CD4-positive, alpha-beta T cell (primary cell): ENCODE results near the gene PIP4K2A. TPM values are rescaled to one million over a fixed set of nuclear protein-coding genes. Genes with fewer than 3 reads are reported as not detected.

Source experiments
- ATAC-seq: fragments of 200-7000 bp; cut with Tn5 transposase; one replicate; pipeline ENCODE4 v1.10.0; 2022; ENCODE audit warnings: mild to moderate bottlenecking; ENCODE audit not compliant: poor library complexity
- CTCF ChIA-PET: fragments of 350-600 bp; sonication (Branson Sonifier 250); formaldehyde crosslinking; loops from one replicate; lab custom pipeline; 2021; ENCODE audit warnings: antibody characterized with exemption, inconsistent platforms; lab: Charles Lee
- POLR2A ChIA-PET: fragments of 350-600 bp; sonication (Branson Sonifier 250); formaldehyde crosslinking; loops from one replicate; lab custom pipeline; 2021; ENCODE audit warnings: antibody characterized with exemption, inconsistent platforms; lab: Charles Lee
- DNase-seq, 14 experiments: peaks; one replicate each; pipeline ENCODE4 v3.0.0-alpha.2; 2013 to 2020; ENCODE audit warnings: mixed read lengths in 2 of 14
- H3K27ac ChIP-seq, 2 donors: one replicate each; pipeline versions ENCODE4 v1.5.1 to v1.7.0; 2013; ENCODE audit warnings: low read length in 2 of 2, low read depth in 1 of 2, mild to moderate bottlenecking in 1 of 2
- H3K27me3 ChIP-seq, 2 experiments: 1 replicate in 1 of 2; 2 replicates in 1 of 2; pipeline versions ENCODE4 v1.6.1 to v1.7.0; 2013; ENCODE audit warnings: low read length in 2 of 2, control low read depth in 1 of 2, mild to moderate bottlenecking in 1 of 2, moderate library complexity in 1 of 2; ENCODE audit not compliant: insufficient read depth in 2 of 2, control insufficient read depth in 1 of 2
- H3K36me3 ChIP-seq: one replicate; pipeline ENCODE4 v1.6.1; 2013; ENCODE audit warnings: low read length, control low read depth; ENCODE audit not compliant: insufficient read depth
- H3K4me1 ChIP-seq: one replicate; pipeline ENCODE4 v1.6.1; 2013; ENCODE audit warnings: low read length, control low read depth; ENCODE audit not compliant: insufficient read depth
- H3K4me3 ChIP-seq: one replicate; pipeline ENCODE4 v1.5.1; 2013; ENCODE audit warnings: mild to moderate bottlenecking, low read length, moderate library complexity
- H3K9me3 ChIP-seq, 2 experiments: 1 replicate in 1 of 2; 2 replicates in 1 of 2; pipeline versions ENCODE4 v1.6.1 to v1.7.0; 2013; ENCODE audit warnings: low read length in 2 of 2, mild to moderate bottlenecking in 2 of 2, control low read depth in 1 of 2, moderate library complexity in 1 of 2; ENCODE audit not compliant: control insufficient read depth in 1 of 2, insufficient read depth in 1 of 2
- H3K27ac Mint-ChIP-seq: one replicate; pipeline ENCODE4 v1.8.0; 2020; ENCODE audit warnings: mixed read lengths
- H3K27me3 Mint-ChIP-seq: one replicate; pipeline ENCODE4 v1.8.0; 2021; ENCODE audit warnings: mixed read lengths
- H3K36me3 Mint-ChIP-seq: one replicate; pipeline ENCODE4 v1.8.0; 2021; ENCODE audit warnings: low read depth, mixed read lengths
- H3K4me1 Mint-ChIP-seq: one replicate; pipeline ENCODE4 v1.8.0; 2021; ENCODE audit warnings: low read depth, mixed read lengths
- H3K4me3 Mint-ChIP-seq: one replicate; pipeline ENCODE4 v1.8.0; 2020; ENCODE audit warnings: mild to moderate bottlenecking, mixed read lengths
- H3K9me3 Mint-ChIP-seq: one replicate; pipeline ENCODE4 v1.8.0; 2020; ENCODE audit warnings: mixed read lengths
- CTCF ChIP-seq: fragments of 200-600 bp; IDR thresholded peaks from one replicate; pipeline ENCODE4 v1.8.0; 2022; ENCODE audit warnings: antibody characterized with exemption, mild to moderate bottlenecking
- intact Hi-C, 2 experiments: fragments of 100-400 bp; cut with DNase I in 1 of 2; cut with micrococcal nuclease in 1 of 2; formaldehyde crosslinking; loops; one replicate each; pipeline versions ENCODE4 v1.15.1 to v1.9.0; 2023 to 2025; cut with DNase I, micrococcal nuclease
- total RNA-seq, 174 experiments: library from RNA in 2 of 174; stranded (reverse) in 2 of 174; gene quantifications; one replicate each; pipeline ENCODE4 v1.2.3 and lab custom pipeline; 2021 to 2026

Gene PIP4K2A
- total RNA-seq, 2 experiments from 2014 or later: 75.4 to 87.2 TPM

GRCh38 chr10:22617051-22617450, 97.3 kb downstream of the PIP4K2A start:
- Mint-ChIP-seq H3K27me3 (no peaks in the 10 kb centered on the region), H3K4me3 (peak overlapping the region; percentile 58), H3K27ac (peak overlapping the region; percentile 98), H3K36me3 (peaks cover 5% of the 10 kb centered on the region), H3K4me1 (peaks cover 98% of the 10 kb centered on the region), H3K9me3 (no peaks in the 10 kb centered on the region)
- no peak overlapping the region for H3K4me3 ChIP-seq
- peak overlapping the region in 1 of 2 donors; percentile 26 for H3K27ac ChIP-seq
- peaks cover 12% of the 10 kb centered on the region for H3K36me3 ChIP-seq
- no peak for ATAC-seq
- intact Hi-C loops: no loop called here
- ChIA-PET POLR2A (interaction anchor here (1.0 to 6.9 kb wide), 5 partner anchors 7 to 65 kb away, joined by 4 to 49 read pairs (median 6); no protein-coding TSS in a partner anchor), CTCF (interaction anchor here (0.6 to 1.5 kb wide), 4 partner anchors 13 to 39 kb away, joined by 3 to 4 read pairs (median 3); no protein-coding TSS in a partner anchor)
- no peak for DNase-seq
- TF ChIP-seq CTCF: no peak
- peaks cover 82% of the 10 kb centered on the region for H3K4me1 ChIP-seq
- no peaks in the 10 kb centered on the region for H3K27me3 ChIP-seq
- no peaks in the 10 kb centered on the region for H3K9me3 ChIP-seq

GRCh38 chr10:22615819-22616499, 98.4 kb downstream of the PIP4K2A start:
- no peak for TF ChIP-seq CTCF
- peaks cover 15% of the 10 kb centered on the region for H3K36me3 Mint-ChIP-seq
- DNase-seq (peak in 8 of 14 experiments; percentile 22 to 78 (median 44)), ATAC-seq (peak; percentile 29)
- no peaks in the 10 kb centered on the region for H3K27me3 Mint-ChIP-seq
- H3K36me3 ChIP-seq: peaks cover 11% of the 10 kb centered on the region
- H3K9me3 ChIP-seq: no peaks in the 10 kb centered on the region
- peak overlapping the region; percentile 98 for H3K27ac Mint-ChIP-seq
- no peaks in the 10 kb centered on the region for H3K9me3 Mint-ChIP-seq
- CTCF ChIA-PET: interaction anchor here (0.8 to 5.1 kb wide), 5 partner anchors 10 to 40 kb away, joined by 3 to 17 read pairs (median 5); no protein-coding TSS in a partner anchor
- POLR2A ChIA-PET: interaction anchor here (0.6 to 6.9 kb wide), 10 partner anchors 8 to 98 kb away, joined by 3 to 49 read pairs (median 6); partner anchors contain the start of gene PIP4K2A
- peaks cover 80% of the 10 kb centered on the region for H3K4me1 ChIP-seq
- peak overlapping the region; percentile 31 for H3K4me3 ChIP-seq
- H3K4me1 Mint-ChIP-seq: peaks cover 98% of the 10 kb centered on the region
- intact Hi-C loops: no loop called here
- H3K27ac ChIP-seq: peak overlapping the region in 1 of 2 donors; percentile 68
- H3K4me3 Mint-ChIP-seq: peak overlapping the region; percentile 58
- no peaks in the 10 kb centered on the region for H3K27me3 ChIP-seq

GRCh38 chr10:22615101-22615500, 99.3 kb downstream of the PIP4K2A start:
- no peaks in the 10 kb centered on the region for H3K27me3 ChIP-seq
- intact Hi-C loops: no loop called here
- H3K27ac Mint-ChIP-seq: peak overlapping the region; percentile 98
- no peaks in the 10 kb centered on the region for H3K9me3 ChIP-seq
- H3K4me1 Mint-ChIP-seq: peaks cover 98% of the 10 kb centered on the region
- H3K27ac ChIP-seq: peak overlapping the region in 1 of 2 donors; percentile 68
- TF ChIP-seq CTCF: no peak
- ChIA-PET CTCF (interaction anchor here (1.4 to 5.1 kb wide), 3 partner anchors 11 to 40 kb away, joined by 5 to 17 read pairs (median 7); no protein-coding TSS in a partner anchor), POLR2A (interaction anchor here (1.1 to 6.9 kb wide), 6 partner anchors 9 to 99 kb away, joined by 4 to 49 read pairs (median 18); partner anchors contain the start of gene PIP4K2A)
- DNase-seq (no peak), ATAC-seq (no peak)
- no peaks in the 10 kb centered on the region for H3K9me3 Mint-ChIP-seq
- peaks cover 80% of the 10 kb centered on the region for H3K4me1 ChIP-seq
- H3K4me3 Mint-ChIP-seq: peak overlapping the region; percentile 58
- peaks cover 11% of the 10 kb centered on the region for H3K36me3 ChIP-seq
- peaks cover 19% of the 10 kb centered on the region for H3K36me3 Mint-ChIP-seq
- H3K4me3 ChIP-seq: no peak overlapping the region
- no peaks in the 10 kb centered on the region for H3K27me3 Mint-ChIP-seq
